Type B pancreatic cell (in vitro differentiated cells): Measurements from ENCODE around the gene RFPL2. TPM values are rescaled to one million over a fixed set of nuclear protein-coding genes. Genes with fewer than 3 reads are reported as not detected.
A peak's percentile ranks its signal among the peaks of the same experiment; 100 is the strongest.
"Not testable (repeated sequence)": the region's sequence is repeated elsewhere in the genome, so short reads cannot be mapped to it uniquely, and the experiment has no call there.

Experiments used
- DNase-seq: peaks from one replicate; pipeline ENCODE4 v3.0.0; 2021; ENCODE audit warnings: mixed read lengths; ENCODE audit not compliant: unreplicated experiment; ENCODE audit errors: extremely low spot score
- H3K27ac Mint-ChIP-seq: 2 replicates; pipeline ENCODE4 v1.8.0; 2021; ENCODE audit warnings: mild to moderate bottlenecking, mixed read lengths
- H3K27me3 Mint-ChIP-seq: 2 replicates; pipeline ENCODE4 v1.8.0; 2021; ENCODE audit warnings: mixed read lengths
- H3K36me3 Mint-ChIP-seq: 2 replicates; pipeline ENCODE4 v1.8.0; 2021; ENCODE audit warnings: mixed read lengths
- H3K4me1 Mint-ChIP-seq: one replicate; pipeline ENCODE4 v1.8.0; 2021; ENCODE audit warnings: mixed read lengths; ENCODE audit not compliant: unreplicated experiment
- H3K4me3 Mint-ChIP-seq: 2 replicates; pipeline ENCODE4 v1.8.0; 2021; ENCODE audit warnings: mild to moderate bottlenecking, mixed read lengths
- H3K9me3 Mint-ChIP-seq: 2 replicates; pipeline ENCODE4 v1.8.0; 2021; ENCODE audit warnings: mixed read lengths
- CTCF ChIP-seq: fragments of 200-600 bp; sonication (generic); conservative IDR thresholded peaks from 2 replicates; pipeline ENCODE4 v1.5.0; 2021; ENCODE audit warnings: antibody characterized with exemption, mild to moderate bottlenecking
- total RNA-seq: library from RNA; stranded (reverse); gene quantifications from 2 replicates; pipeline ENCODE4 v1.2.1, GENCODE V29; 2021; ENCODE audit warnings: low replicate concordance

Gene RFPL2
- total RNA-seq, 1 donor from 2014 or later, result 0.43 TPM

GRCh38 chr22:32148372-32148771, 56.5 kb downstream of the RFPL2 start:
- H3K9me3 Mint-ChIP-seq, H3K4me1 Mint-ChIP-seq, DNase-seq, H3K36me3 Mint-ChIP-seq, H3K27ac Mint-ChIP-seq, H3K4me3 Mint-ChIP-seq: not testable (repeated sequence)
- peaks cover 18% of the 10 kb centered on the region for H3K27me3 Mint-ChIP-seq

GRCh38 chr22:32147128-32147527, 57.7 kb downstream of the RFPL2 start:
- H3K27ac Mint-ChIP-seq, H3K4me3 Mint-ChIP-seq: not testable (repeated sequence)

DNA sequence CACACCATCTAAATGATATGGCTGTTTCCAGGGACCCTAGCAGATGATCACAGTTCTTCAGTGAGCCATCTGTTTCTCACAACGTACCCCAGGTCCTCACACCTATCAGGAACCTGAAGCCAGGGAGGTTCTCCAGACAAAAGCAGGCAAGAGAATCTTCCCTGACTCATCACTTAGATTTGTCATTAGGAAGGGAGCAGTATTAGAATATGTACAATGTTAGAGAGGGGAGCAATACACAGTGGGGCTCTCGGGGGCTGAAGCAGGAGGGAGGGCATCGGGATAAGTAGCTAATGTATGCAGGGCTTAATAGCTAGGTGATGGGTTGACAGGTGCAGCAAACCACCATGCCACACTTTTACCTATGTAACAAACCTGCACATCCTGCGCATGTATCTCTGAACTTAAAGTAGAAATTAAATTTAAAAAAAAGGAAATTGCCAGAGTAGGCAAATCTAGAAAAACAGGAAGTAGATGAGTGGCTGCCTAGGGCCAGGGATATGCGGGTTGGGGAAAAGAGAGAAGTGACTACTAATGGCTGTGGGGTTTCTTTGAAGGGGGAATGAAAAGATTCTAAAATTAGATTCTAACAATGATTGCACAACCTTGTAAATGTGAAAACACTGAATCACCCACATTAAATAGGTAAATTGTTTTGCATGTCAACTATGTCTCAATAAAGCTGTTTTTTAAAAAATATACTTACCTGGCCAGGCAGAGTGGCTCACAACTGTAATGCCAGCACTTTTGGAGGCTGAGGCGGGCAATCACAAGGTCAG, 60.2 kb downstream of the RFPL2 start:
- Mint-ChIP-seq H3K36me3 (no peaks in the 10 kb centered on the region), H3K27ac (no peak overlapping the region)

More at GRCh38 chr22:32147128-32147527, 57.7 kb downstream of the RFPL2 start:
- H3K9me3 Mint-ChIP-seq, H3K36me3 Mint-ChIP-seq, H3K4me1 Mint-ChIP-seq, DNase-seq: not testable (repeated sequence)
- H3K27me3 Mint-ChIP-seq, result peaks cover 27% of the 10 kb centered on the region

DNA sequence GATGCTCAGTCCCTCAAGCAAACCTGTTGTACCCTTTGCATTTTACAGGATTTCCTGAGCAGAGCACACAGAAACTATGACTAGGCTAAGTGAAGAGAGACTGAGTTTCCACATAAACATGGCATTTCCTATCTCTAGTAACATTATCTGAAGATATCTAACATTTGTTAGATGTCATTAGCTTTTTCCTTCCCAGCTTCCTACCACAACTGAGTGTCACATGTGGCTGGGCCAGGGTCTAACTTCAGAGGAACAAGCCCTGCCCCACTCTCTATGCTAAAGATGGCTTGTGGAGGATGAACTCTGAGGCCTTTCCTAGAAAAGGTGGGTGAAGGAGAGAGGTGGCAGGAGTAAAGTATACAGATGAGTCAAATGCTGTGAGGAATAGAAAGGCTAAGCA, 62.3 kb downstream of the RFPL2 start:
- Mint-ChIP-seq H3K4me1 (no peaks in the 10 kb centered on the region), H3K9me3 (peaks cover 7% of the 10 kb centered on the region), H3K4me3 (no peak overlapping the region), H3K27ac (no peak overlapping the region), H3K27me3 (peaks cover 47% of the 10 kb centered on the region), H3K36me3 (no peaks in the 10 kb centered on the region)
- TF ChIP-seq CTCF, result no peak
- no peak for DNase-seq

More for the DNA sequence above, 60.2 kb downstream of the RFPL2 start:
- Mint-ChIP-seq H3K27me3 (peaks cover 33% of the 10 kb centered on the region), H3K9me3 (peaks cover 8% of the 10 kb centered on the region), H3K4me1 (no peaks in the 10 kb centered on the region), H3K4me3 (no peak overlapping the region)
- DNase-seq, result no peak
- TF ChIP-seq CTCF, result no peak

DNA sequence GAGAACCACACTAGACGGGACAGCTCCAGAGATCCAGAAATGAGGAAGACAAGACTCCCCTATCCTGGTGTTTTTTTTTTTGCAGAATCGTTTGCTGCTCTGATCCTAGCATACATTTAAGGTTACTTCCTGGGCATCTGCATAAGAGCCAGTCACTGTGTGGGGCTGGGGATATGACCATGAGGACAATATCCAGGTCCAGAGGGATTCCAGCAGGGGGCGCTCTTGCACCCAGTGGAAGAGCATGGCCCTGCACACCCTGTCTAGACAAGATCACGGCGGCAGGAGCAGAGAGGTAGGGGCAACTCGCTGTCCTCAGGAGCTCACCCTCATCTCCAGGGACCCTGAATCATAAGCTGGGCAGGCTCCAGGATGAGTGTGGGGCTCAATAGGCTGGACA, 64.2 kb downstream of the RFPL2 start:
- H3K4me1 Mint-ChIP-seq, DNase-seq, H3K27ac Mint-ChIP-seq, H3K9me3 Mint-ChIP-seq, H3K36me3 Mint-ChIP-seq, H3K4me3 Mint-ChIP-seq: not testable (repeated sequence)
- peak; percentile 66 for TF ChIP-seq CTCF
- H3K27me3 Mint-ChIP-seq, result peaks cover 53% of the 10 kb centered on the region

Other genes with a start within 250 kb of the RFPL2 start
- 1.1 and 5.1 TPM in 2 replicates for gene SLC5A1, start 161.8 kb downstream of the RFPL2 start, total RNA-seq
- gene C22orf42, start 45.8 kb downstream of the RFPL2 start, total RNA-seq, result 2.1 and 4.6 TPM in 2 replicates
- gene SLC5A4, start 50.3 kb upstream of the RFPL2 start, total RNA-seq, result 0.82 and 1.2 TPM in 2 replicates
- 0.24 TPM in 1 of 2 replicates, not detected in the other for gene RFPL3, start 152.8 kb upstream of the RFPL2 start, total RNA-seq
- 86.2 and 87.7 TPM in 2 replicates for gene RTCB, start 207.2 kb upstream of the RFPL2 start, total RNA-seq